ENCODE data around the gene MARCO.

The MARCO gene

GRCh38 chr2:118974103-118974993 lies 32.4 kb downstream of the MARCO start:
- no peak overlapping the region for H3K4me3 ChIP-seq (ENCODE audit: low read depth, low read length)
- no peak overlapping the region for H3K27ac ChIP-seq
- peak; percentile 9 for DNase-seq
- H3K27me3 ChIP-seq (replicated peaks): no peaks in the 10 kb centered on the region
- in situ Hi-C loops (cut with HindIII; ENCODE audit: low pct_ligation_motif_present, low sequenced_read_pairs): no loop called here
- TF ChIP-seq CTCF (IDR thresholded peaks at IDR 0.05; ENCODE audit: low read depth, low read length, missing control alignments): no peak
- no peaks in the 10 kb centered on the region for H3K36me3 ChIP-seq (replicated peaks)

DNA sequence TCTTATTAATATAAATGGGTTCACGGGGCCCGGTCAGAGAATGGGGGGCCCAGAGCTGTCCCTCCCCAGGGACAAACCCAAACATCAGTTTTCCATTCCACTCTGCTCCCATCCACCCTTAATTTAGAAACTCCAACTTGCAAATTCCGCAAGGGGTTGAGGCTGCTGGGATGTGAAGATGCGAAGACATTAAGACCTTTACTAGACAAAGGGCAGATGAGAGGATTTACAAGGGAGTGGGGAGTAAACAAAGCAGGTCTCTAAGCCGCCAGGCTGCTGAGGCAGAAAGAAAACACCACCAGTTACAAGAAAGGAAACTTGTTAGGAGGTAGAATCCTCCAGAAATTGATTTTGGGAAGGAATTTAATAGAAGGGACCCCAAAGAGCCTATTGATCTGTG lies 33.1 kb downstream of the MARCO start:
- in situ Hi-C loops (cut with HindIII; ENCODE audit: low pct_ligation_motif_present, low sequenced_read_pairs): no loop called here
- Histone ChIP-seq H3K36me3 (replicated peaks) (no peaks in the 10 kb centered on the region), H3K27ac (no peak overlapping the region), H3K4me3 (ENCODE audit: low read depth, low read length) (no peak overlapping the region), H3K27me3 (replicated peaks) (no peaks in the 10 kb centered on the region)
- TF ChIP-seq CTCF (IDR thresholded peaks at IDR 0.05; ENCODE audit: low read depth, low read length, missing control alignments): no peak
- no peak for DNase-seq

- Histone ChIP-seq H3K27ac (no peak overlapping the region), H3K4me3 (ENCODE audit: low read depth, low read length) (no peak overlapping the region), H3K27me3 (replicated peaks) (no peaks in the 10 kb centered on the region), H3K36me3 (replicated peaks) (no peaks in the 10 kb centered on the region)
- in situ Hi-C loops (cut with HindIII; ENCODE audit: low pct_ligation_motif_present, low sequenced_read_pairs): no loop called here
- TF ChIP-seq CTCF (IDR thresholded peaks at IDR 0.05; ENCODE audit: low read depth, low read length, missing control alignments): no peak
- no peak for DNase-seq
Observed at GRCh38 chr2:118978064-118978463, 36.1 kb downstream of the MARCO start.

- no peaks in the 10 kb centered on the region for H3K36me3 ChIP-seq (replicated peaks)
- in situ Hi-C loops (cut with HindIII; ENCODE audit: low pct_ligation_motif_present, low sequenced_read_pairs): no loop called here
- no peak overlapping the region for H3K27ac ChIP-seq
- H3K27me3 ChIP-seq (replicated peaks): no peaks in the 10 kb centered on the region
- DNase-seq: no peak
- no peak overlapping the region for H3K4me3 ChIP-seq (ENCODE audit: low read depth, low read length)
- TF ChIP-seq CTCF (IDR thresholded peaks at IDR 0.05; ENCODE audit: low read depth, low read length, missing control alignments): no peak
Observed at GRCh38 chr2:118979152-118979861, 37.3 kb downstream of the MARCO start.

GRCh38 chr2:118980022-118980421 lies 38.0 kb downstream of the MARCO start:
- no peaks in the 10 kb centered on the region for H3K27me3 ChIP-seq (replicated peaks)
- in situ Hi-C loops (cut with HindIII; ENCODE audit: low pct_ligation_motif_present, low sequenced_read_pairs): no loop called here
- no peak for TF ChIP-seq CTCF (IDR thresholded peaks at IDR 0.05; ENCODE audit: low read depth, low read length, missing control alignments)
- DNase-seq: no peak
- no peaks in the 10 kb centered on the region for H3K36me3 ChIP-seq (replicated peaks)
- H3K27ac ChIP-seq: no peak overlapping the region
- H3K4me3 ChIP-seq (ENCODE audit: low read depth, low read length): no peak overlapping the region

Data from brain microvascular endothelial cell (primary cell).